ENCODE results near the gene CHST6.
"Not testable (repeated sequence)": the region's sequence is repeated elsewhere in the genome, so short reads cannot be mapped to it uniquely, and the experiment has no call there.

CHST6 gene

GRCh38 chr16:75495076-75495674 lies at the start of gene CHST6:
TSS of gene CHST6 (minus strand) at chr16:75495441. CDS start at chr16:75479828, 15,613 bp downstream.
- no peak for DNase-seq (ENCODE audit: low read depth in 1 of 2, low spot score in 1 of 2)

DNA sequence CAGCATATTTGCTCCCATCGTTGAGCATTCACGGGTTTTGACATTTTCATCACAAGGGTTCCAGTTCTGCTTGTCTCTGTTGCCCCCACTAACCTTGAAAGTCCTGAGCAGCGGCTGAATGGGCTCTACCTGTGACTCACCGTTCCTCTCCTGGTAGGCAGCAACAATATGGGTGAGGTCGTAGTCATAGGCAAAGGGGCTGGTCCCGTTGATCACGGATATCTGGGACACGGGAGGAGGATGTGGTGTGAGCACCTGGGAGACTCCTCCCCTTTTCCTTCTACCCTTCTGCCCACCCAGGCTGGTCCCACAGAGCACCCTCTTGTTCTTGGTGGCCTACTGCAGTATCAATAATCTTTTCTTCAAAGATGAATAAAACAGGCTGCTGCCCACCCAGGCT lies 47.2 kb upstream of the CHST6 start:
- not testable (repeated sequence) for DNase-seq (ENCODE audit: low read depth in 1 of 2, low spot score in 1 of 2)

- DNase-seq (ENCODE audit: low read depth in 1 of 2, low spot score in 1 of 2) = no peak
Measured at GRCh38 chr16:75541236-75541635, 46.0 kb upstream of the CHST6 start.

DNA sequence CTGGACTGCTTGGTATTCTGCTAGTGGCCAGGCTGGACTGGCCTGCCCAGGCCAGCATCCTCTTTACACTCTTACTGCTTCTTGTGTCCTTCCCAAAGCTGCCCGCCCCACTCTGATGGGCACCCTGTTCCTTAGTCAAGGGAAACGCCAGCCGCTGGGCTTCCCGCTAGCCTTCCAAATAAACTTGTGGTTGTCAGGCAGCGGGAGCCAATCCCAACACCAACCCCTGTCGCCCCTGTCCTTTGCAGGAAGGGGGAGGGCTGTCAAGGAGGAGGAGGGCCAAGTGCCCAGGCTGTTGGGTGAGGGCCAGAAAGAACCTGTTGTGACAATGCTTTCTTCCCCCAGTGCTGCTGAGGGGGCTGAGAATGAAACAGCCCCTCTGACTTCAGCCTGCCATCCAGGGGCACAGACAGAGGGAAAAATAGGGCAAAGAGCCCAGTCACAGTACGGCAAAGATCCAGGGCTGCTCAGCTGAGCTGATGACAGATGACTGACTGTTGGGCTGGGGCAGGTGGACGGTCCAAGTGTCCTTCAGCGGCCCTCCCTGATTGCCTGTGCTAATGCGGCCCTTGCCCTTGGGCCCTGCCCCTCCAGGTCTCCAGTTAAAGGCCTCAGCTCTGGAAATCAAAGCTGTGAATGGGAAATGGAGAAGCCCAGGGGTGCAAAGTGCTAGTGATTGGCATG lies 43.8 kb upstream of the CHST6 start:
- not testable (repeated sequence) for DNase-seq (ENCODE audit: low read depth in 1 of 2, low spot score in 1 of 2)

- DNase-seq (ENCODE audit: low read depth in 1 of 2, low spot score in 1 of 2) = no peak
Measured at GRCh38 chr16:75537776-75538175, 42.5 kb upstream of the CHST6 start.

DNA sequence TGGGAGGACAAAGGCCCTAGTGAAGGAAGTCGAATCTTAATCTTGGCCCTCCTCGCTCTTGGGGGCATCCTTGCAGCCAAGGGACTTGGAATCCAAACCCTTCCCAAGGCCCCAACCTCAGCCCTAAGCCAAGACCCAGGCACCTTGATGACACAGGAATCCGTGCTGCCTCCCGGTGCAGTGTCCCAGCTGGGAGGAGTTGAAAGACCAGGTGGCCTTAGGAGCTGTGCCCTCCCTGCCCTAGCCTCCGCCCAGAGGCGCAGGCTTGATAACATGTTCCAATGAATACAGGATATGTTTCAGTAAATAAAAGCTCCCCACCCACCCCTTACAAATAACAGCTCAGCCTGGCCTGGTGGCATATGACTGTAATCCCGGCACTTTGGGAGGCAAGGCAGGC lies 40.7 kb upstream of the CHST6 start, which contains the start of gene CHST5:
TSS of gene CHST5 (minus strand) at position 208 of the 400 bp plus-strand sequence. CDS start 5,724 bp downstream, outside the sequence.
- DNase-seq (ENCODE audit: low read depth in 1 of 2, low spot score in 1 of 2) = no peak

DNA sequence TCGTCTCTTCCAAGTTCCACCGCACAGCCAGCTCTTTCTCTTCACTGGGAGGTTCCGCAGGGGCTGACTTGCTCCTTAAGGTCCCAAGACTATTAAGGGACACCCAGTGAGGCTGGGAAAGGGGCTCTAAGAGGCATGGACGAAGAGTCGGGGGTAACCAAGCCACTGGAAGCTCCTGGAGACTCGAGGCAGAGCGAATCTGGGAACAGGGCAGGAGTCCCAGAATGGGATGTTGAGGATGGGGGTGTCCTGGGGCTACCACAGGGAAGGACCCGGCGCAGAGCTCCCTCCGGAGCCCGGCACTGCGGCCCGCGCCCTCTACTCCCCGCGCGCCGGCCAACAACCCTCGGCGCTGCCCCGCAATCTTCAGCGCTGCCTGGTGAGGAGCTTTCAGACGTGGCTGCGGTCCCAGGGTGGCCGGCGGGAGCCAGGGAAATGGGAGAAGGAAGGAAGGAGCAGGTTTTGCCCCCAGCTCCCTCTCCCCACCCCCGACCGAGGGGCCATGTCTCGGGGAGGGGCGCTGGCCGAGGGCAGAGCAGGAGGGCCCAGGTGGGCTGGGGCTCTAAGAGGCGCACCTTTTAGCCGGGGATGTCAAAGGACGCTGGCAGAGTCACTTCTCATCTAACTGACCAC lies 40.1 kb upstream of the CHST6 start:
- DNase-seq (ENCODE audit: low read depth in 1 of 2, low spot score in 1 of 2) = no peak

DNA sequence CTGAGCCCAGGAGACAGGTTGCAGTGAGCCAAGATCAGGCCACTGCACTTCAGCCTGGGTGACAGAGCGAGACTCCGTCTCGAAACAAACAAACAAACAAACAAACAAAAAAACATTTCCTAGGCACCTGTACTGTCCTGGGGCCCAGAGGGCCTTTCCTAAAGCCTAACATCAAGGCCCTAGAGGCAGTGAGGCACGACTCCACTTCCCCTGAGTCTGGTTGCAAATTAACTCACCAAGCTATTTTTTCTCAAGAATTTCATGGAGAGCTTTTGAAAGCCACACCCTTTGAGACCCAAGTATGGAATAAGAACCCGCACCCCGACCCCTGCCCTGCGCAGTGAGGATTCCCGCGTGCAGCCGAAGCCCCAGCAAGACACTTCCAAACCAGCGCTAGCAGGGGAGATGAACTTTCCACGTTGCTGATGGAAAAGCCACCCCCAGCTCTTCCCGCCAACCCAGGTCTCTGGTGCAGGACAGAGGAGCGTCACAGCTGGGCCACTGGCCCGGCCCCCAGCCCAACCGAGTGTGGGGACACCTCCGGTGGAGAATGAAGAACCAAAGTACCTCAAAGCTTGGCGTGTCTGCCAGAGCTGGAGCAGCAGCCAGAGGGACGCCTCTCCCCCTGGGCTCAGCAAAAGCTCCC lies 39.4 kb upstream of the CHST6 start:
- no peak for DNase-seq (ENCODE audit: low read depth in 1 of 2, low spot score in 1 of 2)

GRCh38 chr16:75532791-75533190 lies 37.5 kb upstream of the CHST6 start:
- DNase-seq (ENCODE audit: low read depth in 1 of 2, low spot score in 1 of 2) = no peak

GRCh38 chr16:75532142-75532765 lies 37.0 kb upstream of the CHST6 start:
- no peak for DNase-seq (ENCODE audit: low read depth in 1 of 2, low spot score in 1 of 2)

GRCh38 chr16:75529959-75530358 lies 34.7 kb upstream of the CHST6 start:
- no peak for DNase-seq (ENCODE audit: low read depth in 1 of 2, low spot score in 1 of 2)

DNA sequence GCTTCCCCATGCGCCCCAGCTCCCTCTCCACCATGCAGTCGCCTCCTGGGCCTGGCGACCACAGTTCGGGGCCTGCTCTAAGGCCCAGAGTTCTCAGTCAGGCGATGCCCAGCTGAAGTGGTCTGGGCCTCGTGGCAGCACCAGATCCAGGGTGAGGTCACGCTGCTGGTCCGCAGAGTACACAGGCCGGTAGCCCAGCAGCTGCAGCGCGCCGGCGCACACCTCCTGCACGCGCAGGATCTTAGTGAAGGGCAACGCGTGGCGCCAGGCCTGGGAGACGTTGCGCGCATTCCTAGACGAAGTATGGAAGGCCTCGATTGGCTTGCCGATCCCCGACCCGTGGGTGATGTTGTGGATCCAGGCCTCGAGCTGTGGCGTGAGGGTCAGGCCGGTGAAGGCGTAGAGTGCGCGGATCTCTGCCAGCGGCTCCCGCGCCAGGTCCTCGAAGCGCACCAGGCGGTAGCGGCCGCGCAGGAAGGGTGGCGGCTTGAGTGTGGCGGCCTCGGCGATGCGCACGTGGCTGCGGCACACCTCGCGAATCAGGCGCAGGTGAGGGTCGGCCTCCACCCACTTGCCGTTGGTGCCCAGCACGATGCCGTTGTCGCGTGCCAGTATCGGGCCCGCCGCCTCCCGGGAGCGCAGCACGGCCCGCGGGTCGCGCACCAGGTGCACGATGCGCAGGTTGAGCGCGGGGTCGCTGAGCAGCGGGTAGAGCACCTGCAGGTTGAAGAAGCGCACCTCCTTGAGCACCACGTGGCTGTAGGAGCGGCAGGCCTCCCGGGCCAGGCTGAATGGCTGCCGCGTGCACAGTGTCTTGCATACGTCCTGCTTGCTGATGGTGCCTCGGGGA lies 34.0 kb upstream of the CHST6 start:
- DNase-seq (ENCODE audit: low read depth in 1 of 2, low spot score in 1 of 2) = no peak

- no peak for DNase-seq (ENCODE audit: low read depth in 1 of 2, low spot score in 1 of 2)
Measured at GRCh38 chr16:75527825-75528299, 32.6 kb upstream of the CHST6 start.

DNA sequence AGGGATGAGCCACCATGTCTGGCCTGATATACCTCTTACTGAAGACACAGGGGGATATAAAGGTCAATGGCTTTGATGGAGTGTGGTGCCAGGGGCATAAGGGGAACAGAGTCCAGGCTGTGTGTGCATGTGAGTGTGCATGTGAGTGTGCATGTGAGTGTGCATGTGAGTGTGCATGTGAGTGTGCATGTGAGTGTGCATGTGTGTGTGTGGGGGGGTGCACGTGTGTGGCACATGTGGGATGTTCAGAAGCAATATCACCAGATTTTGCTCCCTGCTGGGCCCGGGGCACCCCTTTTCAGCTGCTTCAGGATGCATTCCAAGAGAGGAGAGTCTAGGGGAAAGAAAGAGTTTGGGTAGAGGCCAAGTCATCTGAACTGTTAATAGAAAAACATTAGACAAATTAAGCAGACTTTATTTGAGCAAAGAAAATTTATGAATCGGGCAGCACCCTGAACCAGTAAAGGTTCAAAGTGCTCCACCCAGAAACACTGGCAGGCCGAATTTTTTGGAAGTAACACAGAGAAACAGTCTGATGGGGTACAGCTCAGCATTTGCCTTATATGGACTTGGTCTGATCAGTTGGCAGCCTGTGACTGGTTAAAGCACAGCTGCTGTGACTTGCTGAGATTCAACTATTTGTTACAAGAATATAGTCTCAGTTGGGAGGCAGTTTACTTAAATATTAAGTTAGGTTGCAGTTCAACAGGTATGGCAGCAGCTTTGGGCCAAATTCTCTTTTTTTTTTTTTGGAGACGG lies 31.0 kb upstream of the CHST6 start:
- DNase-seq (ENCODE audit: low read depth in 1 of 2, low spot score in 1 of 2) = no peak

- DNase-seq (ENCODE audit: low read depth in 1 of 2, low spot score in 1 of 2) = no peak
Measured at GRCh38 chr16:75519175-75519574, 23.9 kb upstream of the CHST6 start.

GRCh38 chr16:75516189-75516966 lies 21.1 kb upstream of the CHST6 start:
- DNase-seq (ENCODE audit: low read depth in 1 of 2, low spot score in 1 of 2) = not testable (repeated sequence)

GRCh38 chr16:75514296-75514695 lies 19.1 kb upstream of the CHST6 start:
- DNase-seq (ENCODE audit: low read depth in 1 of 2, low spot score in 1 of 2) = no peak

- DNase-seq (ENCODE audit: low read depth in 1 of 2, low spot score in 1 of 2) = no peak
Measured at GRCh38 chr16:75506574-75506973, 11.3 kb upstream of the CHST6 start.

- DNase-seq (ENCODE audit: low read depth in 1 of 2, low spot score in 1 of 2) = no peak
Measured at GRCh38 chr16:75506107-75506506, 10.9 kb upstream of the CHST6 start.
